Measurements from ENCODE around the gene CROCC2. TPM values are rescaled to one million over a fixed set of nuclear protein-coding genes. Genes with fewer than 3 reads are reported as not detected.

CROCC2 gene
- total and polyA plus RNA-seq, 2 donors: 0.08 TPM; not detected in 1

GRCh38 chr2:240915526-240916341 is 9.6 kb downstream of the CROCC2 start:
- Histone ChIP-seq H3K27ac (ENCODE audit: low read depth) (no peak overlapping the region), H3K4me1 (ENCODE audit: insufficient read depth) (peaks cover 2% of the 10 kb centered on the region), H3K4me3 (ENCODE audit: low read depth, low read length) (no peak overlapping the region), H3K36me3 (ENCODE audit: insufficient read depth) (no peaks in the 10 kb centered on the region)
- no peak for DNase-seq (ENCODE audit: extremely low spot score)
- 32% methylated on average over 34 of the region's 34 CpGs for WGBS

GRCh38 chr2:240916571-240917008 is 10.5 kb downstream of the CROCC2 start:
- Histone ChIP-seq H3K27ac (ENCODE audit: low read depth) (no peak overlapping the region), H3K4me3 (ENCODE audit: low read depth, low read length) (no peak overlapping the region), H3K36me3 (ENCODE audit: insufficient read depth) (no peaks in the 10 kb centered on the region), H3K4me1 (ENCODE audit: insufficient read depth) (peaks cover 2% of the 10 kb centered on the region)
- no peak for DNase-seq (ENCODE audit: extremely low spot score)
- 4% methylated on average over 24 of the region's 24 CpGs for WGBS

GRCh38 chr2:240917009-240917683 is 11.0 kb downstream of the CROCC2 start:
- Histone ChIP-seq H3K4me3 (ENCODE audit: low read depth, low read length) (no peak overlapping the region), H3K4me1 (ENCODE audit: insufficient read depth) (peaks cover 2% of the 10 kb centered on the region), H3K36me3 (ENCODE audit: insufficient read depth) (no peaks in the 10 kb centered on the region), H3K27ac (ENCODE audit: low read depth) (no peak overlapping the region)
- DNase-seq (ENCODE audit: extremely low spot score): no peak
- 83% methylated on average over 20 of the region's 20 CpGs for WGBS

- H3K4me1 ChIP-seq (ENCODE audit: insufficient read depth): peaks cover 2% of the 10 kb centered on the region
- no peaks in the 10 kb centered on the region for H3K36me3 ChIP-seq (ENCODE audit: insufficient read depth)
Measured at GRCh38 chr2:240917684-240918257, 11.6 kb downstream of the CROCC2 start.

GRCh38 chr2:240918258-240919091 is 12.3 kb downstream of the CROCC2 start:
- Histone ChIP-seq H3K36me3 (ENCODE audit: insufficient read depth) (no peaks in the 10 kb centered on the region), H3K4me1 (ENCODE audit: insufficient read depth) (peaks cover 2% of the 10 kb centered on the region), H3K27ac (ENCODE audit: low read depth) (no peak overlapping the region), H3K4me3 (ENCODE audit: low read depth, low read length) (no peak overlapping the region)
- no peak for DNase-seq (ENCODE audit: extremely low spot score)
- WGBS: 94% methylated on average over 36 of the region's 36 CpGs

More at GRCh38 chr2:240917684-240918257, 11.6 kb downstream of the CROCC2 start:
- Histone ChIP-seq H3K27ac (ENCODE audit: low read depth) (no peak overlapping the region), H3K4me3 (ENCODE audit: low read depth, low read length) (no peak overlapping the region)
- WGBS: 82% methylated on average over 10 of the region's 10 CpGs
- DNase-seq (ENCODE audit: extremely low spot score): no peak

GRCh38 chr2:240919161-240919781 is 13.1 kb downstream of the CROCC2 start:
- DNase-seq (ENCODE audit: extremely low spot score): no peak

GRCh38 chr2:240919786-240920782 is 13.9 kb downstream of the CROCC2 start:
- Histone ChIP-seq H3K36me3 (ENCODE audit: insufficient read depth) (no peaks in the 10 kb centered on the region), H3K4me3 (ENCODE audit: low read depth, low read length) (no peak overlapping the region), H3K27ac (ENCODE audit: low read depth) (no peak overlapping the region), H3K4me1 (ENCODE audit: insufficient read depth) (peaks cover 2% of the 10 kb centered on the region)
- 91% methylated on average over 31 of the region's 31 CpGs for WGBS
- no peak for DNase-seq (ENCODE audit: extremely low spot score)

More at GRCh38 chr2:240919161-240919781, 13.1 kb downstream of the CROCC2 start:
- Histone ChIP-seq H3K4me1 (ENCODE audit: insufficient read depth) (peaks cover 2% of the 10 kb centered on the region), H3K27ac (ENCODE audit: low read depth) (no peak overlapping the region), H3K4me3 (ENCODE audit: low read depth, low read length) (no peak overlapping the region), H3K36me3 (ENCODE audit: insufficient read depth) (no peaks in the 10 kb centered on the region)
- 86% methylated on average over 19 of the region's 19 CpGs for WGBS

GRCh38 chr2:240920783-240921231 is 14.7 kb downstream of the CROCC2 start:
- no peak overlapping the region for H3K4me3 ChIP-seq (ENCODE audit: low read depth, low read length)
- H3K36me3 ChIP-seq (ENCODE audit: insufficient read depth): no peaks in the 10 kb centered on the region
- DNase-seq (ENCODE audit: extremely low spot score): no peak
- H3K27ac ChIP-seq (ENCODE audit: low read depth): no peak overlapping the region
- H3K4me1 ChIP-seq (ENCODE audit: insufficient read depth): peaks cover 2% of the 10 kb centered on the region
- 80% methylated on average over 4 of the region's 4 CpGs for WGBS

GRCh38 chr2:240921311-240921994 is 15.3 kb downstream of the CROCC2 start:
- no peak for DNase-seq (ENCODE audit: extremely low spot score)
- Histone ChIP-seq H3K4me1 (ENCODE audit: insufficient read depth) (no peaks in the 10 kb centered on the region), H3K4me3 (ENCODE audit: low read depth, low read length) (no peak overlapping the region), H3K27ac (ENCODE audit: low read depth) (no peak overlapping the region), H3K36me3 (ENCODE audit: insufficient read depth) (no peaks in the 10 kb centered on the region)
- WGBS: 72% methylated on average over 13 of the region's 13 CpGs

- Histone ChIP-seq H3K36me3 (ENCODE audit: insufficient read depth) (no peaks in the 10 kb centered on the region), H3K4me3 (ENCODE audit: low read depth, low read length) (no peak overlapping the region), H3K27ac (ENCODE audit: low read depth) (no peak overlapping the region), H3K4me1 (ENCODE audit: insufficient read depth) (no peaks in the 10 kb centered on the region)
- DNase-seq (ENCODE audit: extremely low spot score): no peak
- WGBS: 81% methylated on average over 1 of the region's 1 CpG
Measured at GRCh38 chr2:240921995-240922244, 15.8 kb downstream of the CROCC2 start.

GRCh38 chr2:240922245-240922981 is 16.3 kb downstream of the CROCC2 start:
- 87% methylated on average over 18 of the region's 18 CpGs for WGBS
- H3K4me3 ChIP-seq (ENCODE audit: low read depth, low read length): no peak overlapping the region
- DNase-seq (ENCODE audit: extremely low spot score): no peak
- no peaks in the 10 kb centered on the region for H3K4me1 ChIP-seq (ENCODE audit: insufficient read depth)
- H3K27ac ChIP-seq (ENCODE audit: low read depth): no peak overlapping the region
- no peaks in the 10 kb centered on the region for H3K36me3 ChIP-seq (ENCODE audit: insufficient read depth)
